Type B pancreatic cell (in vitro differentiated cells): ENCODE results near the gene MGAT4A. TPM values are rescaled to one million over a fixed set of nuclear protein-coding genes. Genes with fewer than 3 reads are reported as not detected.

Experiments used
- DNase-seq: peaks from one replicate; pipeline ENCODE4 v3.0.0; 2021; ENCODE audit warnings: mixed read lengths; ENCODE audit not compliant: unreplicated experiment; ENCODE audit errors: extremely low spot score
- H3K27ac Mint-ChIP-seq: 2 replicates; pipeline ENCODE4 v1.8.0; 2021; ENCODE audit warnings: mild to moderate bottlenecking, mixed read lengths
- H3K27me3 Mint-ChIP-seq: 2 replicates; pipeline ENCODE4 v1.8.0; 2021; ENCODE audit warnings: mixed read lengths
- H3K36me3 Mint-ChIP-seq: 2 replicates; pipeline ENCODE4 v1.8.0; 2021; ENCODE audit warnings: mixed read lengths
- H3K4me1 Mint-ChIP-seq: one replicate; pipeline ENCODE4 v1.8.0; 2021; ENCODE audit warnings: mixed read lengths; ENCODE audit not compliant: unreplicated experiment
- H3K4me3 Mint-ChIP-seq: 2 replicates; pipeline ENCODE4 v1.8.0; 2021; ENCODE audit warnings: mild to moderate bottlenecking, mixed read lengths
- H3K9me3 Mint-ChIP-seq: 2 replicates; pipeline ENCODE4 v1.8.0; 2021; ENCODE audit warnings: mixed read lengths
- CTCF ChIP-seq: fragments of 200-600 bp; sonication (generic); conservative IDR thresholded peaks from 2 replicates; pipeline ENCODE4 v1.5.0; 2021; ENCODE audit warnings: antibody characterized with exemption, mild to moderate bottlenecking
- total RNA-seq: library from RNA; stranded (reverse); gene quantifications from 2 replicates; pipeline ENCODE4 v1.2.1, GENCODE V29; 2021; ENCODE audit warnings: low replicate concordance

Gene MGAT4A
- total RNA-seq, 1 donor from 2014 or later, result 32.5 TPM

DNA sequence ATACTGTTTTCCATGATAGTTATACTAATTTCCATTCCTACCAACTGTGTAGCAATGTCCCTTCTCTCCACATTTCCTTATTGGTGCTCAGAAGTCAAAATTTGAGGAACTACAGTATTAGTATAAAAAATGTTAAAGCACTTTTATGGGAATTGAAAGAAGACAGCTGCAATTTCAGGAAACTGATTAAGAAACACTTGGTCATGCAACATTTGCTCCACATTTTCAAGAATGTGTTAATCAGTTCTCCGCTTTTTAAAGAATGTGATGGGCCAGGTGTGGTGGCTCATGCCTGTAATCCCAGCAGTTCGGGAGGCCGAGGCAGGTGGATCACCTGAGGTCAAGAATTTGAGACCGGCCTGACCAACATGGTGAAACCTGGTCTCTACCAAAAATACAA lies 33.6 kb upstream of the MGAT4A start:
- no peak for DNase-seq
- Mint-ChIP-seq H3K4me1 (peaks cover 9% of the 10 kb centered on the region), H3K4me3 (no peak overlapping the region), H3K27ac (no peak overlapping the region), H3K27me3 (peaks cover 6% of the 10 kb centered on the region), H3K36me3 (no peaks in the 10 kb centered on the region), H3K9me3 (no peaks in the 10 kb centered on the region)
- TF ChIP-seq CTCF, result no peak

DNA sequence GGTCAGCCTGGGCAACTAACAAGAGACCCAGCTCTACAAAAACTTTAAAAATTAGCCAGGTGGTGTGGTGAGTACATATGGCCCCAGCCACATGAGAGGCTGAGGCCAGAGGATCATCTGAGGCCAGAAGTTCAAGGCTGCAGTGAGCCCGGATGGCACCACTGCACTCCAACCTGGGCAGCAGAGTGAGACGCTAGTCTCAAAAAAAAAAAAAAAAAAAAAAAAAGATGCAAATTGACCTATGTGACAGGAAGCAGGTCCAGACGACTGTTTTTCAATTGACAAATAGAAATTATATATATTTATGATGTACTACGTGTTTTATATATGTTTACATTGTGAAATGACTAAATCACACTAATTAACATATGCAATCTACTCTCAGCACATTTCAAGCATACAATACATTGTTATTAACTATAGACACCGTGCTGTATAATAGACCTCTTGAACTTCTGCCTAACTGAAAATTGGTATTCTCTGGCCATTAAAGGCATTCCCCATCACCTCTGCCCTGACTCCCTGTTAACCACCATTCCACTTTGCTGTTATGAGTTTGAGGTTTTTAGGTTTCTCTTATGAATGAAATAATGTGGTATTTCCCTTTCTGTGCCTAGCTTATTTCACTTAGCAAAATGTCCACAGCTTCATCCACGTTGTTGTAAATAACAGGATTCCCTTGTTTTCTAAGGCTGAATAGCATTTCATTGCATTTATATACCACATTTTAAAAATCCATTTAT lies 32.4 kb upstream of the MGAT4A start:
- no peak for TF ChIP-seq CTCF
- no peak overlapping the region for H3K4me3 Mint-ChIP-seq
- peaks cover 6% of the 10 kb centered on the region for H3K27me3 Mint-ChIP-seq
- no peaks in the 10 kb centered on the region for H3K36me3 Mint-ChIP-seq
- no peaks in the 10 kb centered on the region for H3K9me3 Mint-ChIP-seq
- DNase-seq, result no peak
- H3K4me1 Mint-ChIP-seq, result peaks cover under 1% of the 10 kb centered on the region
- H3K27ac Mint-ChIP-seq, result no peak overlapping the region

DNA sequence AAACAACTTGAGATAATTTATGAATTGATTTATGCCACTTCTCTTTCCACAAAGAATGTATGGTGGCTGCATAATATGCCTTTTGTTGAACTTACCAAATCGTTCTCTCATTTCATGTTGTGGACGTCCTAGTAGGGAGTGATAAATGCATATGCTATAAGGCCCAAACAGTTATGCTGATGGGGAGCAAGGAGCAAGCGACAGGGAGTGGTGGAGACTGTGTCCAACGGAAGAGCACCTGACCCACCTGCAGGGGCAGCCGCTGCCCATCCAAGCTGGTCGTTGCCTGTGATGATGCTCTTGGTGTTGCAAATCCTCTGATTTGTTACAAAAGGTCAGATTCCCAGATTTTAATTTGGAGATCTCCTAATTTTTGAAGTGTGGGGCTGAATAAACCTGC lies 31.0 kb upstream of the MGAT4A start:
- no peaks in the 10 kb centered on the region for H3K4me1 Mint-ChIP-seq
- H3K4me3 Mint-ChIP-seq, result no peak overlapping the region
- H3K27ac Mint-ChIP-seq, result no peak overlapping the region
- peaks cover 6% of the 10 kb centered on the region for H3K27me3 Mint-ChIP-seq
- DNase-seq, result no peak
- no peaks in the 10 kb centered on the region for H3K9me3 Mint-ChIP-seq
- no peak for TF ChIP-seq CTCF
- H3K36me3 Mint-ChIP-seq, result no peaks in the 10 kb centered on the region

DNA sequence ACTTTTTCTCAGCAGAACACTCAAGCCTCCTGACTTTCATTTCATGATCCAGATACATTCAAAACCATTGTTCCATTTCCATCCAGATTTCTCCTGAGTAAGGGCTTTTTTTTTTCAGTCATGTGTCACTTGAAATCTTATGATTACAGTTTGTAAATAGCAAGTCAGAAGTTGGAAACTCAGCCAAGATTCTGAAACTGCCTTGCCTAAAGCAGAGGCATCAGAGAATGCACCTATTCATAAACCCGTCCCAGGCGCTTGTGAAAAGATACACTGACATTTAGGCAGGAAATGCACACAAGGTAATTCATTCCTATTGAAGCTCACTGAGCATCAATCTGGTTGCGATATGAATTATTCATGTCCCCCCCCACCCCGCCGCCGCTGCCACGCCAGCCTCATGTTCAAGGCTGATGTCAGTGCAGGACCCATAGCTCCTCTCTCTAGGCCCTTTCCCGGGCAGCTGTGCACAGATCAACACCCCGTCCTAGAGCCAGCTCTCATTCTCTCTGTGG lies 30.4 kb upstream of the MGAT4A start:
- no peak for DNase-seq
- Mint-ChIP-seq H3K27me3 (peaks cover 6% of the 10 kb centered on the region), H3K4me1 (no peaks in the 10 kb centered on the region), H3K4me3 (no peak overlapping the region), H3K27ac (no peak overlapping the region), H3K9me3 (no peaks in the 10 kb centered on the region), H3K36me3 (no peaks in the 10 kb centered on the region)
- TF ChIP-seq CTCF, result no peak

- peaks cover 6% of the 10 kb centered on the region for H3K27me3 Mint-ChIP-seq
- H3K4me3 Mint-ChIP-seq, result no peak overlapping the region
- no peaks in the 10 kb centered on the region for H3K9me3 Mint-ChIP-seq
- H3K27ac Mint-ChIP-seq, result no peak overlapping the region
- no peaks in the 10 kb centered on the region for H3K36me3 Mint-ChIP-seq
- no peak for TF ChIP-seq CTCF
- no peaks in the 10 kb centered on the region for H3K4me1 Mint-ChIP-seq
- no peak for DNase-seq
Observed at GRCh38 chr2:98759827-98760625, 29.1 kb upstream of the MGAT4A start.
